ENCODE data around the gene PROKR1. TPM values are rescaled to one million over a fixed set of nuclear protein-coding genes. Genes with fewer than 3 reads are reported as not detected.

The PROKR1 gene
- polyA plus RNA-seq, 2 of the 4 experiments (the other 2 are of a cell fraction), result not detected

DNA sequence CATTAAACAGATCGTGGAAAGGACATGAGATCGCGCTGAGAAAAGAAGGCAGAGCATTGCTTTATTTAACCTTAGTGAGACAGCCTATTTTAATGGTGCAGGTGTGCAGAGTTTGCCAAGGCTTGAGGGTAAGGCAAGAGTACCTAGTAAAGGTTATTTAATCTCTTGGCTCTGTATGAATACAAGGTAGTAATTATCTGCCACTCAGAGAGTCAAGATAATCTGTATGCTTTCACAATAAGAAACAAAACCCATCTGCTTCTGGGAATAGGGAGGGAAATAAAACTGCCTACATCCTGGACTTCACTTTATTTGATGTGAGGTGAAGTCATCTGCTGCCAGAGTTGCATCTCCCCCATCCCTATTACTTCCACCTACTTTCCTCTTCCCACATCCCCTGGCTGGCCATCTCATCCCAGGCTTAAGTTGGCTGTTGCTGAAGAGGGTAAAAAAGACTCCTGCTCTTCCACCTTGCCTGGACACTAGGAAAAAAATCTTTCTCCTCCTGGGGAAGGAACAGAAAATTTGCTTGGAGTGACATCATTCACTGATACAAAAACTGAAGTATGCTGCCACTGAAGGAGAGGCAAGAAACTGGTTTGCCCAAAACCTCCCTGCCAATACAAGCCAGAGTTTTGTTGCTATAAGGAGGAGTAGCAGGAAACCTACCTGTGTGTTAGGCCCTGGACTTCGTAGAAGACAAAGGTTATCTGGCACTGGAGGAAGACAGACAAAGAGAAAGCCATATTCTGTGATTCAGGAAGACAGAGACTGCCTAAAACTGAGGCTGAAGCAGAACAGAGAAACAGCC lies 55.4 kb downstream of the PROKR1 start (continued):
- no peak for TF ChIP-seq PHF8 (IDR thresholded peaks at IDR 0.05; ENCODE audit: borderline replicate concordance, low read depth)
- TF ChIP-seq, protein P1, sequence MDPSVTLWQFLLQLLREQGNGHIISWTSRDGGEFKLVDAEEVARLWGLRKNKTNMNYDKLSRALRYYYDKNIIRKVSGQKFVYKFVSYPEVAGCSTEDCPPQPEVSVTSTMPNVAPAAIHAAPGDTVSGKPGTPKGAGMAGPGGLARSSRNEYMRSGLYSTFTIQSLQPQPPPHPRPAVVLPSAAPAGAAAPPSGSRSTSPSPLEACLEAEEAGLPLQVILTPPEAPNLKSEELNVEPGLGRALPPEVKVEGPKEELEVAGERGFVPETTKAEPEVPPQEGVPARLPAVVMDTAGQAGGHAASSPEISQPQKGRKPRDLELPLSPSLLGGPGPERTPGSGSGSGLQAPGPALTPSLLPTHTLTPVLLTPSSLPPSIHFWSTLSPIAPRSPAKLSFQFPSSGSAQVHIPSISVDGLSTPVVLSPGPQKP (IDR thresholded peaks at IDR 0.05; ENCODE audit: low read depth, low read length), result no peak

DNA sequence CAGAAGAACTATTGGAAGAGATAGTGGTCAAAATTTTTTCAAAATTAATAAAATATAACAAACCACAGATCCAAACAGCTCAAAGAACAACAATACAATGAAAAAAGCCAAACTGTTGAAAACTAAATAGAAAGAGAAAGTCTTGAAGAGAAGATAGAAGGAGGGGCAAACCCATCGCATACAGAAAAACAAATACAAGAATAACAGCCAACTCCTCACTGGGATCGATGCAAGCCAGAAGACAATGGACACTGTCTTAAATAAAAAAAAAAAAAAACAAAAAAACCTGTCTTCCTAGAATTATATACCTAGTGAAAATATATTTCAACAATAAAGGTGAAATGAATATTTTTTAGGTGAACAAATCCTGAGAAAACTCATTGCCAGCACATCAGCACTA lies 57.2 kb downstream of the PROKR1 start:
- CTCF ChIA-PET, result interaction anchor here (1.9 to 3.0 kb wide), 2 partner anchors 9 to 51 kb away, joined by 10 to 11 read pairs; no protein-coding TSS in a partner anchor
- FAIRE-seq (no peak), ATAC-seq (no peak), DNase-seq (ENCODE audit: low read depth in 1 of 2, low spot score in 1 of 2) (no peak)
- WGBS (ENCODE audit: missing lambda C conversion rate), result 50% methylated on average over 2 of the region's 2 CpGs
- no peak overlapping the region for H3K4me2 ChIP-seq
- TF ChIP-seq FOSL2 (IDR thresholded peaks at IDR 0.05), result no peak
- no peak for TF ChIP-seq FOSL2 (CRISPR knock-in tag; IDR thresholded peaks at IDR 0.05)
- TF ChIP-seq RCOR1 (IDR thresholded peaks at IDR 0.05; ENCODE audit: low read depth, low read length), result no peak
- TF ChIP-seq, protein P2, sequence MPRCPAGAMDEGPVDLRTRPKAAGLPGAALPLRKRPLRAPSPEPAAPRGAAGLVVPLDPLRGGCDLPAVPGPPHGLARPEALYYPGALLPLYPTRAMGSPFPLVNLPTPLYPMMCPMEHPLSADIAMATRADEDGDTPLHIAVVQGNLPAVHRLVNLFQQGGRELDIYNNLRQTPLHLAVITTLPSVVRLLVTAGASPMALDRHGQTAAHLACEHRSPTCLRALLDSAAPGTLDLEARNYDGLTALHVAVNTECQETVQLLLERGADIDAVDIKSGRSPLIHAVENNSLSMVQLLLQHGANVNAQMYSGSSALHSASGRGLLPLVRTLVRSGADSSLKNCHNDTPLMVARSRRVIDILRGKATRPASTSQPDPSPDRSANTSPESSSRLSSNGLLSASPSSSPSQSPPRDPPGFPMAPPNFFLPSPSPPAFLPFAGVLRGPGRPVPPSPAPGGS (IDR thresholded peaks at IDR 0.05), result no peak
- no peak for TF ChIP-seq ZC3H11A (IDR thresholded peaks at IDR 0.05)
- TF ChIP-seq, protein P3, sequence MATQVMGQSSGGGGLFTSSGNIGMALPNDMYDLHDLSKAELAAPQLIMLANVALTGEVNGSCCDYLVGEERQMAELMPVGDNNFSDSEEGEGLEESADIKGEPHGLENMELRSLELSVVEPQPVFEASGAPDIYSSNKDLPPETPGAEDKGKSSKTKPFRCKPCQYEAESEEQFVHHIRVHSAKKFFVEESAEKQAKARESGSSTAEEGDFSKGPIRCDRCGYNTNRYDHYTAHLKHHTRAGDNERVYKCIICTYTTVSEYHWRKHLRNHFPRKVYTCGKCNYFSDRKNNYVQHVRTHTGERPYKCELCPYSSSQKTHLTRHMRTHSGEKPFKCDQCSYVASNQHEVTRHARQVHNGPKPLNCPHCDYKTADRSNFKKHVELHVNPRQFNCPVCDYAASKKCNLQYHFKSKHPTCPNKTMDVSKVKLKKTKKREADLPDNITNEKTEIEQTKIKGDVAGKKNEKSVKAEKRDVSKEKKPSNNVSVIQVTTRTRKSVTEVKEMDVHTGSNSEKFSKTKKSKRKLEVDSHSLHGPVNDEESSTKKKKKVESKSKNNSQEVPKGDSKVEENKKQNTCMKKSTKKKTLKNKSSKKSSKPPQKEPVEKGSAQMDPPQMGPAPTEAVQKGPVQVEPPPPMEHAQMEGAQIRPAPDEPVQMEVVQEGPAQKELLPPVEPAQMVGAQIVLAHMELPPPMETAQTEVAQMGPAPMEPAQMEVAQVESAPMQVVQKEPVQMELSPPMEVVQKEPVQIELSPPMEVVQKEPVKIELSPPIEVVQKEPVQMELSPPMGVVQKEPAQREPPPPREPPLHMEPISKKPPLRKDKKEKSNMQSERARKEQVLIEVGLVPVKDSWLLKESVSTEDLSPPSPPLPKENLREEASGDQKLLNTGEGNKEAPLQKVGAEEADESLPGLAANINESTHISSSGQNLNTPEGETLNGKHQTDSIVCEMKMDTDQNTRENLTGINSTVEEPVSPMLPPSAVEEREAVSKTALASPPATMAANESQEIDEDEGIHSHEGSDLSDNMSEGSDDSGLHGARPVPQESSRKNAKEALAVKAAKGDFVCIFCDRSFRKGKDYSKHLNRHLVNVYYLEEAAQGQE (IDR thresholded peaks at IDR 0.05), result no peak
- TF ChIP-seq HEYL (CRISPR knock-in tag; IDR thresholded peaks at IDR 0.05), result no peak
- no peak for TF ChIP-seq PHF8 (IDR thresholded peaks at IDR 0.05; ENCODE audit: borderline replicate concordance, low read depth)
- no peak for TF ChIP-seq KDM1A (IDR thresholded peaks at IDR 0.05; ENCODE audit: low read depth)
- TF ChIP-seq HOXB5 (CRISPR knock-in tag; IDR thresholded peaks at IDR 0.05), result no peak
- no peak for TF ChIP-seq FOSB (CRISPR knock-in tag; IDR thresholded peaks at IDR 0.05)
- TF ChIP-seq NR3C1 (IDR thresholded peaks at IDR 0.05), result no peak
- no peak for TF ChIP-seq HOXB13 (CRISPR knock-in tag; IDR thresholded peaks at IDR 0.05; ENCODE audit: low read depth)
- TF ChIP-seq, protein P4, sequence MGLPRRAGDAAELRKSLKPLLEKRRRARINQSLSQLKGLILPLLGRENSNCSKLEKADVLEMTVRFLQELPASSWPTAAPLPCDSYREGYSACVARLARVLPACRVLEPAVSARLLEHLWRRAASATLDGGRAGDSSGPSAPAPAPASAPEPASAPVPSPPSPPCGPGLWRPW (IDR thresholded peaks at IDR 0.05), result no peak
- TF ChIP-seq, protein P5, sequence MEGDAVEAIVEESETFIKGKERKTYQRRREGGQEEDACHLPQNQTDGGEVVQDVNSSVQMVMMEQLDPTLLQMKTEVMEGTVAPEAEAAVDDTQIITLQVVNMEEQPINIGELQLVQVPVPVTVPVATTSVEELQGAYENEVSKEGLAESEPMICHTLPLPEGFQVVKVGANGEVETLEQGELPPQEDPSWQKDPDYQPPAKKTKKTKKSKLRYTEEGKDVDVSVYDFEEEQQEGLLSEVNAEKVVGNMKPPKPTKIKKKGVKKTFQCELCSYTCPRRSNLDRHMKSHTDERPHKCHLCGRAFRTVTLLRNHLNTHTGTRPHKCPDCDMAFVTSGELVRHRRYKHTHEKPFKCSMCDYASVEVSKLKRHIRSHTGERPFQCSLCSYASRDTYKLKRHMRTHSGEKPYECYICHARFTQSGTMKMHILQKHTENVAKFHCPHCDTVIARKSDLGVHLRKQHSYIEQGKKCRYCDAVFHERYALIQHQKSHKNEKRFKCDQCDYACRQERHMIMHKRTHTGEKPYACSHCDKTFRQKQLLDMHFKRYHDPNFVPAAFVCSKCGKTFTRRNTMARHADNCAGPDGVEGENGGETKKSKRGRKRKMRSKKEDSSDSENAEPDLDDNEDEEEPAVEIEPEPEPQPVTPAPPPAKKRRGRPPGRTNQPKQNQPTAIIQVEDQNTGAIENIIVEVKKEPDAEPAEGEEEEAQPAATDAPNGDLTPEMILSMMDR (IDR thresholded peaks at IDR 0.05), result no peak
- TF ChIP-seq HDAC2 (IDR thresholded peaks at IDR 0.05), result no peak
- no peak for TF ChIP-seq CHD4 (IDR thresholded peaks at IDR 0.05; ENCODE audit: borderline replicate concordance)
- TF ChIP-seq ZNF302 (CRISPR knock-in tag; IDR thresholded peaks at IDR 0.05), result no peak
- TF ChIP-seq BHLHE40 (IDR thresholded peaks at IDR 0.05; ENCODE audit: low read depth, low read length), result no peak
- no peak overlapping the region for H3K4me3 ChIP-seq
- H3K4me1 ChIP-seq, result no peaks in the 10 kb centered on the region
- peaks cover 28% of the 10 kb centered on the region for H3K9me3 ChIP-seq
- POLR2A ChIA-PET, result no interaction called here
- H3K27ac ChIP-seq, result no peak overlapping the region
